ENCODE results near the gene RBM44. TPM values are rescaled to one million over a fixed set of nuclear protein-coding genes. Genes with fewer than 3 reads are reported as not detected.
"Not testable (repeated sequence)": the region's sequence is repeated elsewhere in the genome, so short reads cannot be mapped to it uniquely, and the experiment has no call there.

RBM44 gene
- total and polyA plus RNA-seq, 7 experiments from 2014 or later, result 0.06 to 3.1 (median 0.84) TPM; not detected in 1

GRCh38 chr2:237754626-237755248, 43.8 kb upstream of the RBM44 start:
- no peak for DNase-seq
- Histone ChIP-seq H3K9me3 (ENCODE audit: control insufficient read depth in 2 of 3, low read length in 3 of 3) (no peaks in the 10 kb centered on the region), H3K4me3 (ENCODE audit: low read length) (no peak overlapping the region), H3K27me3 (ENCODE audit: control insufficient read depth in 2 of 2, insufficient read depth in 2 of 2, low read length in 2 of 2) (no peaks in the 10 kb centered on the region), H3K27ac (ENCODE audit: low read depth, low read length) (no peak overlapping the region), H3K36me3 (ENCODE audit: control insufficient read depth in 2 of 3, insufficient read depth in 3 of 3, low read length in 3 of 3) (peaks cover 22 to 84% (median 36%) of the 10 kb centered on the region in 3 experiments), H3K4me1 (ENCODE audit: control insufficient read depth in 2 of 2, insufficient read depth in 2 of 2, low read length in 2 of 2) (no peaks in the 10 kb centered on the region)
- Mint-ChIP-seq H3K4me3 (no peak overlapping the region), H3K9me3 (no peaks in the 10 kb centered on the region), H3K36me3 (peaks cover 23 to 68% (median 34%) of the 10 kb centered on the region in 5 donors), H3K27ac (no peak overlapping the region), H3K27me3 (no peaks in the 10 kb centered on the region), H3K4me1 (peaks cover 0 to 26% (median 3%) of the 10 kb centered on the region in 7 donors)
- no peak for ATAC-seq
- POLR2A ChIA-PET, result interaction anchor here (0.7 kb wide), 1 partner anchor 84 kb away, joined by 3 read pairs; no protein-coding TSS in a partner anchor
- CTCF ChIA-PET, result interaction anchor here (1.6 to 1.8 kb wide), 2 partner anchors 9 to 82 kb away, joined by 7 to 8 read pairs; no protein-coding TSS in a partner anchor
- intact Hi-C loops (cut with micrococcal nuclease), result no loop called here

- ChIA-PET POLR2A (no interaction called here), CTCF (interaction anchor here (1.3 kb wide), 2 partner anchors 12 to 87 kb away, joined by 3 to 4 read pairs; no protein-coding TSS in a partner anchor)
- Histone ChIP-seq H3K27me3 (ENCODE audit: control insufficient read depth in 2 of 2, insufficient read depth in 2 of 2, low read length in 2 of 2) (no peaks in the 10 kb centered on the region), H3K36me3 (ENCODE audit: control insufficient read depth in 2 of 3, insufficient read depth in 3 of 3, low read length in 3 of 3) (peaks cover 12 to 84% (median 40%) of the 10 kb centered on the region in 3 experiments), H3K27ac (ENCODE audit: low read depth, low read length) (no peak overlapping the region), H3K4me3 (ENCODE audit: low read length) (no peak overlapping the region), H3K9me3 (ENCODE audit: control insufficient read depth in 2 of 3, low read length in 3 of 3) (no peaks in the 10 kb centered on the region), H3K4me1 (ENCODE audit: control insufficient read depth in 2 of 2, insufficient read depth in 2 of 2, low read length in 2 of 2) (no peaks in the 10 kb centered on the region)
- intact Hi-C loops (cut with micrococcal nuclease), result no loop called here
- Mint-ChIP-seq H3K4me3 (no peak overlapping the region), H3K36me3 (peaks cover 23 to 72% (median 33%) of the 10 kb centered on the region in 5 donors), H3K9me3 (no peaks in the 10 kb centered on the region), H3K27ac (no peak overlapping the region), H3K27me3 (no peaks in the 10 kb centered on the region), H3K4me1 (peaks cover 0 to 12% (median 2%) of the 10 kb centered on the region in 7 donors)
- DNase-seq (no peak), ATAC-seq (no peak)
These were observed 41.0 kb upstream of the RBM44 start for GRCh38 chr2:237757616-237758015.

GRCh38 chr2:237758185-237758584, 40.4 kb upstream of the RBM44 start:
- ChIA-PET POLR2A (no interaction called here), CTCF (interaction anchor here (0.5 to 1.3 kb wide), 3 partner anchors 13 to 124 kb away, joined by 3 to 4 read pairs (median 3); no protein-coding TSS in a partner anchor)
- intact Hi-C loops (cut with micrococcal nuclease), result no loop called here
- Mint-ChIP-seq H3K27ac (no peak overlapping the region), H3K4me1 (peaks cover 0 to 10% (median 6%) of the 10 kb centered on the region in 7 donors), H3K9me3 (no peaks in the 10 kb centered on the region), H3K36me3 (peaks cover 27 to 73% (median 32%) of the 10 kb centered on the region in 5 donors), H3K27me3 (no peaks in the 10 kb centered on the region), H3K4me3 (no peak overlapping the region)
- DNase-seq, result no peak
- Histone ChIP-seq H3K9me3 (ENCODE audit: control insufficient read depth in 2 of 3, low read length in 3 of 3) (no peaks in the 10 kb centered on the region), H3K27ac (ENCODE audit: low read depth, low read length) (no peak overlapping the region), H3K4me3 (ENCODE audit: low read length) (no peak overlapping the region), H3K36me3 (ENCODE audit: control insufficient read depth in 2 of 3, insufficient read depth in 3 of 3, low read length in 3 of 3) (peaks cover 12 to 84% (median 46%) of the 10 kb centered on the region in 3 experiments), H3K4me1 (ENCODE audit: control insufficient read depth in 2 of 2, insufficient read depth in 2 of 2, low read length in 2 of 2) (no peaks in the 10 kb centered on the region), H3K27me3 (ENCODE audit: control insufficient read depth in 2 of 2, insufficient read depth in 2 of 2, low read length in 2 of 2) (no peaks in the 10 kb centered on the region)
- ATAC-seq, result no peak

DNA sequence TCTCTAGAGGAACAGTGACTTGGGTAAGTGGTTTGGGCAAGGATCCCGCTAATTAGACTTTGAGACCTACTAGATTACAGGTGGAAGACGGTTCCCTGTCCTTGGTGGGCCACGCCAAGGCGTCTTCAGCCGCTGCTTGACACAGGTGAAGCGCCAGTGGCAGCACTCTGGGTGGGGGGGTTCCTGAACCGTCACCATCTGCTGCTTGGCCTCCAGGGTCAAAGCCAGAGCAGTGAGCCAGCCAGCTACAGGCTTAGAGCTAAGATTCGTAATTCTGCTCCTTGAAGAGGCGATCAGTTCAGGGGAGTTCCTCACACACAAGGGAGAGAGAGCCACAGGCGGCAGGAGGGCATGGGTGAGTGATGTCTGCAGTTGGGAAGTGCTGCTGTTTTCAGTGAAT, 39.4 kb upstream of the RBM44 start:
- ATAC-seq, result no peak
- Histone ChIP-seq H3K36me3 (ENCODE audit: control insufficient read depth in 2 of 3, insufficient read depth in 3 of 3, low read length in 3 of 3) (peaks cover 9 to 76% (median 47%) of the 10 kb centered on the region in 3 experiments), H3K4me1 (ENCODE audit: control insufficient read depth in 2 of 2, insufficient read depth in 2 of 2, low read length in 2 of 2) (no peaks in the 10 kb centered on the region), H3K4me3 (ENCODE audit: low read length) (no peak overlapping the region), H3K9me3 (ENCODE audit: control insufficient read depth in 2 of 3, low read length in 3 of 3) (no peaks in the 10 kb centered on the region), H3K27ac (ENCODE audit: low read depth, low read length) (no peak overlapping the region), H3K27me3 (ENCODE audit: control insufficient read depth in 2 of 2, insufficient read depth in 2 of 2, low read length in 2 of 2) (no peaks in the 10 kb centered on the region)
- peaks cover 24 to 73% (median 34%) of the 10 kb centered on the region in 5 donors for H3K36me3 Mint-ChIP-seq
- H3K27ac Mint-ChIP-seq, result no peak overlapping the region
- H3K4me1 Mint-ChIP-seq, result peaks cover 0 to 14% (median 5%) of the 10 kb centered on the region in 7 donors
- H3K4me3 Mint-ChIP-seq, result no peak overlapping the region
- POLR2A ChIA-PET, result no interaction called here
- DNase-seq, result no peak
- intact Hi-C loops (cut with micrococcal nuclease), result no loop called here
- H3K27me3 Mint-ChIP-seq, result no peaks in the 10 kb centered on the region
- CTCF ChIA-PET, result no interaction called here
- H3K9me3 Mint-ChIP-seq, result no peaks in the 10 kb centered on the region

- DNase-seq (no peak), ATAC-seq (no peak)
- Histone ChIP-seq H3K27me3 (ENCODE audit: control insufficient read depth in 2 of 2, insufficient read depth in 2 of 2, low read length in 2 of 2) (no peaks in the 10 kb centered on the region), H3K27ac (ENCODE audit: low read depth, low read length) (no peak overlapping the region), H3K4me1 (ENCODE audit: control insufficient read depth in 2 of 2, insufficient read depth in 2 of 2, low read length in 2 of 2) (no peaks in the 10 kb centered on the region), H3K9me3 (ENCODE audit: control insufficient read depth in 2 of 3, low read length in 3 of 3) (no peaks in the 10 kb centered on the region), H3K4me3 (ENCODE audit: low read length) (no peak overlapping the region), H3K36me3 (ENCODE audit: control insufficient read depth in 2 of 3, insufficient read depth in 3 of 3, low read length in 3 of 3) (peaks cover 4 to 63% (median 35%) of the 10 kb centered on the region in 3 experiments)
- CTCF ChIA-PET, result interaction anchor here (1.3 kb wide), 1 partner anchor 16 kb away, joined by 6 read pairs; no protein-coding TSS in a partner anchor
- Mint-ChIP-seq H3K27me3 (no peaks in the 10 kb centered on the region), H3K4me3 (no peak overlapping the region), H3K4me1 (peaks cover 0 to 14% (median 5%) of the 10 kb centered on the region in 7 donors), H3K27ac (no peak overlapping the region), H3K9me3 (no peaks in the 10 kb centered on the region), H3K36me3 (peaks cover 24 to 68% (median 30%) of the 10 kb centered on the region in 5 donors)
- intact Hi-C loops (cut with micrococcal nuclease), result no loop called here
- POLR2A ChIA-PET, result no interaction called here
These were observed 37.8 kb upstream of the RBM44 start for GRCh38 chr2:237760506-237761502.

- POLR2A ChIA-PET; H3K4me3 Mint-ChIP-seq; intact Hi-C loops (cut with micrococcal nuclease); H3K4me1 ChIP-seq (ENCODE audit: control insufficient read depth in 2 of 2, insufficient read depth in 2 of 2, low read length in 2 of 2); DNase-seq; H3K9me3 ChIP-seq (ENCODE audit: control insufficient read depth in 2 of 3, low read length in 3 of 3); H3K9me3 Mint-ChIP-seq; H3K27ac ChIP-seq (ENCODE audit: low read depth, low read length); H3K27me3 ChIP-seq (ENCODE audit: control insufficient read depth in 2 of 2, insufficient read depth in 2 of 2, low read length in 2 of 2); H3K4me3 ChIP-seq (ENCODE audit: low read length); ATAC-seq; H3K27me3 Mint-ChIP-seq: not testable (repeated sequence)
- CTCF ChIA-PET, result interaction anchor here (1.3 kb wide), 1 partner anchor 18 kb away, joined by 6 read pairs; no protein-coding TSS in a partner anchor
- H3K36me3 ChIP-seq (ENCODE audit: control insufficient read depth in 2 of 3, insufficient read depth in 3 of 3, low read length in 3 of 3), result peaks cover 4 to 61% (median 25%) of the 10 kb centered on the region in 3 experiments
- Mint-ChIP-seq H3K4me1 (peaks cover 0 to 14% (median 4%) of the 10 kb centered on the region in 7 donors), H3K36me3 (peaks cover 14 to 63% (median 29%) of the 10 kb centered on the region in 5 donors), H3K27ac (peak overlapping the region in 5 of 9 donors; percentile 50 to 69 (median 55))
These were observed 36.0 kb upstream of the RBM44 start for GRCh38 chr2:237762291-237763182.

Data from naive thymus-derived CD4-positive, alpha-beta T cell (primary cell).